ENCODE measurements around the gene CALCOCO2.

- no peak for TF ChIP-seq POLR2A (IDR thresholded peaks at IDR 0.05)
- TF ChIP-seq CTCF (IDR thresholded peaks at IDR 0.05) = no peak
Measured at GRCh38 chr17:48905987-48906515, 75.2 kb downstream of the CALCOCO2 start.
